Ascending aorta (tissue), 2 donors: ENCODE results near the gene ICA1. TPM values are rescaled to one million over a fixed set of nuclear protein-coding genes. Genes with fewer than 3 reads are reported as not detected.
"Not testable (repeated sequence)": the region's sequence is repeated elsewhere in the genome, so short reads cannot be mapped to it uniquely, and the experiment has no call there.

Source experiments
- DNase-seq, 2 donors: peaks; one replicate each; pipeline ENCODE4 v3.0.0-alpha.2; 2019; ENCODE audit warnings: low spot score in 2 of 2
- H3K27ac ChIP-seq, 2 donors: fragments of 200-600 bp; sonication (generic); one replicate each; pipeline ENCODE4 v1.5.1; 2016 to 2017; ENCODE audit warnings: mild to moderate bottlenecking in 1 of 2
- H3K27me3 ChIP-seq: fragments of 200-600 bp; sonication (generic); one replicate; pipeline ENCODE4 v1.5.1; 2017
- H3K36me3 ChIP-seq, 2 donors: fragments of 200-600 bp; sonication (generic); one replicate each; pipeline ENCODE4 v1.5.1; 2016
- H3K4me1 ChIP-seq, 2 donors: fragments of 200-600 bp; sonication (generic); one replicate each; pipeline ENCODE4 v1.5.1; 2016 to 2017; ENCODE audit warnings: mild to moderate bottlenecking in 1 of 2
- H3K4me3 ChIP-seq, 2 donors: fragments of 200-600 bp; sonication (generic); one replicate each; pipeline ENCODE4 v1.5.1; 2016 to 2017; ENCODE audit warnings: mild to moderate bottlenecking in 1 of 2
- H3K9me3 ChIP-seq, 2 donors: fragments of 200-600 bp; sonication (generic); one replicate each; pipeline ENCODE4 v1.5.1; 2016
- intact Hi-C: fragments of 100-400 bp; cut with DNase I; formaldehyde crosslinking; loops from one replicate; pipeline ENCODE4 v1.15.1; 2023
- total RNA-seq: library from RNA; depleted of rRNA; stranded (reverse); fragments of >200 nt; gene quantifications from one replicate; pipeline ENCODE4 v1.1.0, GENCODE V29; 2016
- TF ChIP-seq, protein P1 (sequence below), 3 experiments: fragments of 200-600 bp in 2 of 3; fragments of 450-650 bp in 1 of 3; sonication (generic) in 2 of 3; IDR thresholded peaks; one replicate each; pipeline ENCODE4 v1.5.1; 2016 to 2019; ENCODE audit warnings: antibody characterized with exemption in 3 of 3, mild to moderate bottlenecking in 1 of 3, moderate library complexity in 1 of 3

ICA1 gene
- total RNA-seq, 1 donor from 2014 or later, result 18.3 TPM

DNA sequence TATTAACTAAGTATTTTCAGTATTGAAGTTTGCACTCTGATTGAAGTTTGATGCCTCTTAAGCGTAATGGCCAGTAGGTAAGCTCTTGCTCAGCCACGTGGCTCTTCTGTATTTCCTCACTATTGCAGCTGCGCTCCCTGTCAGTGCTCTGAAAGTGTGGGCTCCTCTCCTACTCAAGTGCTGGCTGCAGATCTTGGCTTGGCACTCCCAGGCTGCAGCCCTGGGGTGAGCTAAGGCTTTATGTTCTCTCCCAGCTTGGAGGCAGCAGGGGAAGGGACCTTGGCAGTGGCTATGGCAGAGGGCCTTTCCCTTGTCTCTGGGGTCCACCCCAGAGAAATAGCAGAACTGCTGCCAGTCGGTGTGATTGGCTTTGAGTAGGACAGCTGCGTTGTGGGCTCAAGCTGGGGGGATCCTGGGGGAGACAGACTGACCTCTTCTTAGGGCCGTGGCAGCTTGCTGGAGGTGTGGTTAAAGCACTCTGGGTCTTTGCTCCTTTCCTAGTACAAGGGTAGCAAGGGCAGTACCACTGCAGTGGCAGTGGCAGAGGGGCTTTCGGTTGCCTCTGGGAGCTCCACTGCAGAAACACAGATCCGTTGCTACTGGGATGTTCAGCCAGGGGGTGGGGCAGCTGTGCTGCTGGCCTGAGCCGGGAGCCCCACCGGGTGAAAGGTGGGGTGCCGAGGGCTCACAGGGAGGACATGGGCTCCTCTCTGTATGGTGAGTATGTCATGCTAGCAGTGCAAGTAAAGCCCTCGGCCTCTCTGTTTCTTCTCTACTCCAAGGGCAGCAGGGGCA is 192.9 kb downstream of the ICA1 start:
- Histone ChIP-seq H3K9me3 (no peaks in the 10 kb centered on the region), H3K27ac (peak overlapping the region in 1 of 2 donors; percentile 5), H3K27me3 (no peaks in the 10 kb centered on the region), H3K36me3 (peaks cover 0 to 3% of the 10 kb centered on the region in 2 donors), H3K4me3 (no peak overlapping the region), H3K4me1 (peaks cover 5 to 17% of the 10 kb centered on the region in 2 donors)
- TF ChIP-seq, protein P1, sequence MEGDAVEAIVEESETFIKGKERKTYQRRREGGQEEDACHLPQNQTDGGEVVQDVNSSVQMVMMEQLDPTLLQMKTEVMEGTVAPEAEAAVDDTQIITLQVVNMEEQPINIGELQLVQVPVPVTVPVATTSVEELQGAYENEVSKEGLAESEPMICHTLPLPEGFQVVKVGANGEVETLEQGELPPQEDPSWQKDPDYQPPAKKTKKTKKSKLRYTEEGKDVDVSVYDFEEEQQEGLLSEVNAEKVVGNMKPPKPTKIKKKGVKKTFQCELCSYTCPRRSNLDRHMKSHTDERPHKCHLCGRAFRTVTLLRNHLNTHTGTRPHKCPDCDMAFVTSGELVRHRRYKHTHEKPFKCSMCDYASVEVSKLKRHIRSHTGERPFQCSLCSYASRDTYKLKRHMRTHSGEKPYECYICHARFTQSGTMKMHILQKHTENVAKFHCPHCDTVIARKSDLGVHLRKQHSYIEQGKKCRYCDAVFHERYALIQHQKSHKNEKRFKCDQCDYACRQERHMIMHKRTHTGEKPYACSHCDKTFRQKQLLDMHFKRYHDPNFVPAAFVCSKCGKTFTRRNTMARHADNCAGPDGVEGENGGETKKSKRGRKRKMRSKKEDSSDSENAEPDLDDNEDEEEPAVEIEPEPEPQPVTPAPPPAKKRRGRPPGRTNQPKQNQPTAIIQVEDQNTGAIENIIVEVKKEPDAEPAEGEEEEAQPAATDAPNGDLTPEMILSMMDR (IDR thresholded peaks at IDR 0.05), result no peak
- intact Hi-C loops, result loop anchor here (5.0 to 10.0 kb wide), 3 partner anchors 102 to 424 kb away; partner anchors contain the start of genes GLCCI1 and UMAD1
- no peak for DNase-seq

DNA sequence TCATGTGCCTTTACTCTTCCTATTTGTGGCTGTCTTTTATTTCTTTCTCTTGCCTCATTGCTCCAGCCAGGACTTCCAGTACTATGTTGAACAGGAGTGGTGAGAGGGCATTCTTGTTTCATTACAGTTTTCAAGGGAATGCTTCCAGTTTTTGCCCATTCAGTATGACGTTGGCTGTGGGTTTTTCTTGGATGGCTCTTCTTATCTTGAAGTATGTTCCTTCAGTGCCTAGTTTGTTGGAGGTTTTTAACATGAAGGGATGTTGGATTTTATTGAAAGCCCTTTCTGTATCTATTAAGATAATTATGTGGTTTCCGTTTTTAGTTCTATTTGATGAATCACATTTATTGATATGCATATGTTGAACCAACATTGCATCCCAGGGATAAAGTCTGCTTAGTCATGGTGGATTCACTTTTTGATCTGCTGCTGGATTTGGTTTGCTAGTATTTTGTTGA is 196.6 kb downstream of the ICA1 start:
- intact Hi-C loops, result loop anchor here (5.0 to 10.0 kb wide), 3 partner anchors 98 to 421 kb away; partner anchors contain the start of genes GLCCI1 and UMAD1
- peak overlapping the region in 1 of 2 donors; percentile 43 for H3K4me3 ChIP-seq
- peak overlapping the region; percentile 84 to 90 for H3K27ac ChIP-seq
- no peaks in the 10 kb centered on the region for H3K27me3 ChIP-seq
- TF ChIP-seq, protein P1 (IDR thresholded peaks at IDR 0.05), result no peak
- peaks cover 5 to 17% of the 10 kb centered on the region in 2 donors for H3K4me1 ChIP-seq
- DNase-seq, result peak in 1 of 2 donors; percentile 64
- H3K36me3 ChIP-seq, result no peaks in the 10 kb centered on the region
- H3K9me3 ChIP-seq, result no peaks in the 10 kb centered on the region

DNA sequence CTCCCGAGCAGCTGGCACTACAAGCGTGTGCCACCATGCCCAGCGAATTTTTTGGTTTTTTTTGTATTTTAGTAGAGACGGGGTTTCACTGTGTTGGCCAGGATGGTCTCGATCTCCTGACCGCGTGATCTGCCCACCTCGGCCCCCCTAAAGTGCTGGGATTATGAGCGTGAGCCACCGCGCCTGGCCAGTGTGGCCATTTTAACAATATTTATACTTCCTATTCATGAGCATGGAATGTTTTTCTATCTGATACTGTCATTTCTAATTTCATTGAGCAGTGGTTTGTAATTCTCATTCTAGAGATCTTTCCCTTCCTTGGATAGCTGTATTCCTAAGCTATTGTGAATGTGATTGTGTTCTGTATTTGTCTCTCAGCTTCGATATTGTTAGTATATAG is 197.1 kb downstream of the ICA1 start:
- Histone ChIP-seq H3K36me3 (no peaks in the 10 kb centered on the region), H3K4me3 (peak overlapping the region in 1 of 2 donors; percentile 43), H3K27ac (peak overlapping the region; percentile 84 to 90), H3K9me3 (no peaks in the 10 kb centered on the region), H3K27me3 (no peaks in the 10 kb centered on the region), H3K4me1 (peaks cover 5 to 17% of the 10 kb centered on the region in 2 donors)
- DNase-seq, result peak in 1 of 2 donors; percentile 68
- intact Hi-C loops, result loop anchor here (5.0 to 10.0 kb wide), 3 partner anchors 98 to 420 kb away; partner anchors contain the start of genes GLCCI1 and UMAD1
- TF ChIP-seq, protein P1 (IDR thresholded peaks at IDR 0.05), result no peak

DNA sequence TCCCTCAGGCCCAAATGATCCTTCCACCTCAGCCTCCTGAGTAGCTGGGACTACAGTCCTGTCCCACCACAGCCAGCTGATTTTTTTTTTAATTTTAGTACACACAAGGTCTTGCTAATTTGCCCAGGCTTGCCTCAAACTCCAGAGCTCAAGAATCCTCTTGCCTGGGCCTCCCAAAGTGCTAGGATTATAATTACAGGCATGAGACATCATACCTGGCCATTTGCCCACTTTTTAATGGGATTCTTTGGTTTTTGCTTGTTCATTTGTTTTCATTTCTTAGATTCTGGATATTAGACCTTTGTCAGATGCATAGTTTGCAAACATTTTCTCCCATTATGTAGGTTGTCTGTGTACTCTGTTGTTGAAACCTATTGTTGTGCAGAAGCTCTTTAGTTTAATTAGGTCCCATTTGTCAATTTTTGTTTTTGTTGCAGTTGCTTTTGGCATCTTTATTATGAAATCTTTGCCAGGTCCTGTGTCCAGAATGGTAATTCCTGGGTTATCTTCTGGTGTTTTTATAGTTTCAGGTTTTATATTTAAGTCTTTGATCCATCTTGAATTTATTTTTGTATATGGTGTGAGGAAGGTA is 198.2 kb downstream of the ICA1 start:
- intact Hi-C loops, result loop anchor here (10.0 kb wide), 2 partner anchors 379 to 419 kb away; partner anchors contain the start of gene UMAD1
- no peak for DNase-seq
- H3K27ac ChIP-seq, result no peak overlapping the region
- TF ChIP-seq, protein P1 (IDR thresholded peaks at IDR 0.05), result no peak
- H3K4me3 ChIP-seq, result no peak overlapping the region
- H3K4me1 ChIP-seq, result peaks cover 5 to 13% of the 10 kb centered on the region in 2 donors
- no peaks in the 10 kb centered on the region for H3K9me3 ChIP-seq
- no peaks in the 10 kb centered on the region for H3K36me3 ChIP-seq
- H3K27me3 ChIP-seq, result no peaks in the 10 kb centered on the region

DNA sequence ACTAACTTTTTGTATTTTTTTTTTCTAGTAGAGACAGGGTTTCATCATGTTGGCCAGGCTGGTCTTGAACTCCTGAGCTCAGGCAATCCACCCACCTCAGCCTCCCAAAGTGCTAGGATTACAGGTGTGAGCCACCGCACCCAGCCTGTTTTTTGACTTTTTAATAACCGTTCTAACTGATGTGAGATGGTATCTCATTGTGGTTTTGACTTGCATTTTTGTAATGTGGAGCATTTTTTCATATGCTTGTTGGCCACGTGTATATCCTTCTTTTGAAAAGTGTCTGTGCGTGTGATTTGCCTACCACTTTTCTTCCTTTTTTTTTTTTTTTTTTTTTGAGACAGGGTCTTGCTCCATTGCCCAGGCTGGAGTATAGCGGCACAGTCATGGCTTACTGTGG is 198.7 kb downstream of the ICA1 start:
- H3K36me3 ChIP-seq, H3K27me3 ChIP-seq, H3K9me3 ChIP-seq, H3K27ac ChIP-seq, H3K4me3 ChIP-seq, DNase-seq: not testable (repeated sequence)
- intact Hi-C loops, result loop anchor here (10.0 kb wide), 2 partner anchors 378 to 418 kb away; partner anchors contain the start of gene UMAD1
- H3K4me1 ChIP-seq, result peaks cover 5 to 13% of the 10 kb centered on the region in 2 donors

Other genes starting within 250 kb of the ICA1 start
- 0.32 TPM for gene NXPH1, start 171.4 kb upstream of the ICA1 start, total RNA-seq